UCSD-AML1 (cell line): ENCODE data around the gene ABCC8.
A peak's percentile ranks its signal among the peaks of the same experiment; 100 is the strongest.

Source experiments
- DNase-seq: peaks from one replicate; lab custom pipeline; 2025; ENCODE audit not compliant: unreplicated experiment; lab: John Stamatoyannopoulos, UW

Gene ABCC8

GRCh38 chr11:17354601-17354991 is 122.0 kb downstream of the ABCC8 start:
- DNase-seq, result peak; percentile 10

- no peak for DNase-seq
These were observed 122.6 kb downstream of the ABCC8 start for GRCh38 chr11:17353821-17354600.

GRCh38 chr11:17352950-17353820 is 123.5 kb downstream of the ABCC8 start:
- DNase-seq, result peak; percentile 83

- peak; percentile 74 for DNase-seq
These were observed 125.0 kb downstream of the ABCC8 start, which contains the start of gene NCR3LG1 for GRCh38 chr11:17351510-17352176. Gene NCR3LG1 (plus strand): TSS chr11:17351800. CDS start chr11:17351970, 170 bp downstream.

- DNase-seq, result no peak
These were observed 125.5 kb downstream of the ABCC8 start for GRCh38 chr11:17351172-17351509.

GRCh38 chr11:17350455-17351171 is 126.0 kb downstream of the ABCC8 start:
- DNase-seq, result no peak

GRCh38 chr11:17347676-17348075 is 129.0 kb downstream of the ABCC8 start:
- DNase-seq, result no peak

- no peak for DNase-seq
These were observed 132.7 kb downstream of the ABCC8 start for GRCh38 chr11:17343907-17344306.

- DNase-seq, result no peak
These were observed 133.4 kb downstream of the ABCC8 start for GRCh38 chr11:17343257-17343656.
